GM18499 (cell line): ENCODE measurements around the gene ARHGAP29.

ENCODE experiments used
- ATAC-seq: cut with Tn5 transposase; IDR thresholded peaks from one replicate; pipeline ENCODE4 v1.9.1; 2021; ENCODE audit warnings: moderate number of reproducible peaks; ENCODE audit not compliant: insufficient read depth, unreplicated experiment

The ARHGAP29 gene

DNA sequence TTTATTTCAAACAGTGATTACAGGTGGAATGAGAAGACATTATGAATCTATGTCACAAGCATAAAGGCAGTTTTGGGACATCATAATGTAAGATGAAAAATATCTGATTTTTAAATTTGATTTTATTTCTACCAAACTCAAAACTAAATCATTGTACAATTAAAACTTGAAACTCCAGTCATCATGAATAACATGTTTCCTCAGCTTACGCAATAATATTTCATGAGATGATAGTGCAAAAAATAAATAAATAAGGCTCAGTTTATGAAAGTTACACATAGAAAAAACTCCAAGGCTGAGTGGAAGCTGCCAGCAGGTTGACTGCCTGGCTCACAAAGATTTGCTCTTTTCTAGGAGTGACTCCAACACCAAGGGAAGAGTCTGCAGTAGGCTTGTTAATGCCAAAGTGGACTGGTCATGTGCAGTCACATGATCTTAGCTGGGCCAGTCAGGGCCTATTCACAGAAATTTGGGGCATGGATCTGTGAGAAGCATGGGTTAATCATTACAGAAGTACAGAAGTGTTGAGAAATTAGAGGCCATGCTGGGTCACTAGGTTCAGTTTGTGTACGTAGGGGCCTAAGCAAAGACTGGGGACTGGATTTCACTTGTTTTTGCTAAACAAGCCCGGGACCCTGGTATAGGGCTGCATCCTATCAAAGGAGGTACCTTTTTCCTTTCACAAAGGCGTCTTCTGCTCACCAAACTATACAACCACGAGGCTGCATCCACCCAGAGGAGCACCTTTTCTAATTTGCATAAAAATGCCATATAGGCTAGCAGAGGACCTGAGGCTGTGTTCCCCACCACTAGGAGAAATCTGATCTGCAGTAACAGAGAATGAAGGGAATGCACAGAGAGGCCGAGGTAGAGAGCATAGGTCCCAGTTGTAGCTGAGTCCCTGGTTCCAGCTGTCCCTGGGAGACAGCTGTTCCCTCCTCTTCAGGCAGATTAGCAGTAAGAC lies 111.6 kb downstream of the ARHGAP29 start:
- no peak for ATAC-seq

DNA sequence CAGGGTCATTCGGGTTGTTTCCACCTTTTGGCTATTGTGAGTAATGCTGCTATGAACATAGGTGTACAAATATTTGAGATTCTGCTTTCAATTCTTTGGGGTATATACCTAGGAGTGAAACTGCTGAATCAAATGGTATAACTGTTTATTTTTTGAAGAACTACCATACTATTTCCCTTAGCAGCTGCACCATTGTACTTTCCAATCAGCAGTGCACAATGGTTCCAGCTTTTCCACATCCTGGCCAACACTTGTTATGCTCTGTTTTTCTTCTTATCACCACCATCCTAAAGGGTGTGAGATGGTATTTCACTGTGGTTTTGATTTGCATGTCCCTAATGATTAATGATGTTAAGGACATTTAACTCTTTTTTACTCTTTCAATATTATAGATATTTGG lies 112.8 kb downstream of the ARHGAP29 start:
- no peak for ATAC-seq

DNA sequence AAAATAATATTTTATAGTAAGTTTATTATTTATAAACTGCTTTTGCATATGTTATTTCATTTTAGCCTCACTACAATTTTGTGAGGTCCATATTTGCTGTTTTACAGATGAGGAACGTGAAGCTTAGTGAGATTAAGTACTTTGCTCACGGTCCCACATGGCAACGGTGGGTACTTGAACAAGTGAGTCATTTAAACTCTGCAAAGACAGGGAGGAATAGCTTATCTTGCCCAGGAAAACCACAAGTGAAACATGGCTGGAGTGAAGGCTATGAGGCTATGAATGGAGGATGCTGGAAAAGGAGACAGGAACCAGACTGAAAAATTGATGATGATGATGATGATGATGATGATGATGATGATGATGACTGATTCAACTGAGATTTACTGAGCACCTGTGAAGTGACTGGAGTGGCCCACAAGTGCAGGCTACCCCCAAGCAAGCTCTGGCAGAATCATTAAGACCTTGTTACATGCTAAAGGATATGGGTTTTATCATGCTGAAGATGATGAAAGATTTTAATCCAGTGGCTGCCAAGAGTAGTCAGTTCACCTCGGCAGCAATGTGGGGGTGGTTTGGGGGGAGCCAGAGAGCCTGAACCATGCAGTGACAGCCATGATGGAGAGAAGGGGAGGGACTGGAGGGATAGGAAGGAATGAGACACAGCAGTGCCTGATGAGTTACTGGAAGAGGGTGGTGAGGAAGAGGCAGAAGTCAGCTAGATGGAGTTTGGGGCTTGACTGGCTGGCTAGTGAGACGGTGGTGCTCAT lies 115.0 kb downstream of the ARHGAP29 start:
- no peak for ATAC-seq
